Measurements from ENCODE around the gene ZNF543.
A peak's percentile ranks its signal among the peaks of the same experiment; 100 is the strongest.
"Not testable (repeated sequence)": the region's sequence is repeated elsewhere in the genome, so short reads cannot be mapped to it uniquely, and the experiment has no call there.

The ZNF543 gene

GRCh38 chr19:57350877-57351805 lies 30.9 kb downstream of the ZNF543 start, which contains the start of gene ZNF304:
TSS of gene ZNF304 (plus strand) at chr19:57351271. CDS start at chr19:57351665, 394 bp downstream.
- H3K4me3 Mint-ChIP-seq, result peak within 1 kb of the TSS; percentile 89
- H3K36me3 Mint-ChIP-seq, result peaks cover 56% of the 10 kb centered on the region
- peak within 1 kb of the TSS; percentile 92 for H3K27ac Mint-ChIP-seq
- H3K27me3 Mint-ChIP-seq, result no peaks in the 10 kb centered on the region
- peaks cover 47% of the 10 kb centered on the region for H3K9me3 Mint-ChIP-seq
- CTCF ChIA-PET, result interaction anchor here (0.8 kb wide), 1 partner anchor 958 kb away, joined by 4 read pairs; no protein-coding TSS in a partner anchor
- peaks cover 34% of the 10 kb centered on the region for H3K4me1 Mint-ChIP-seq
- DNase-seq, result peak; percentile 94

DNA sequence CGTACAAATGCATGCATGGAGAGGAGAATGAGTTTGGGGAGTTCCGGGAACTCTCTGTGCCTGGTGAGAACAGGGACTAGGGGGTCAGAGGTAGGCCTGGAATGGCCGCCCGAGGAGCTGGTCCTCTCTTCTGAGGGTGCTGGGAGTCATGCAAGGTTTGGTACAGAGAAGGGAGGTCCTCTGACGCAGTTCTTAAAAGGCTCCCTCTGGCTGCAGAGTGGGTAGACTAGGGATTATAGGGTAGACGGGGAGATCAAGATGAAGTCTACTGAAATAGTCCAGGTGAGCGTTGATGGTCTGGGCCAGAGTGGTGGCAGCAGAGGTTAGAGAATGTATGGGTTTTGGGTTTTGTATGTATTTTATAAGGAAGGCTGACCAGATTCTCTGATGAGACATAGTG lies 31.6 kb downstream of the ZNF543 start:
- Mint-ChIP-seq H3K4me1 (peaks cover 34% of the 10 kb centered on the region), H3K9me3 (peaks cover 53% of the 10 kb centered on the region), H3K27ac (peak overlapping the region; percentile 92), H3K4me3 (peak overlapping the region; percentile 89), H3K27me3 (no peaks in the 10 kb centered on the region), H3K36me3 (peaks cover 64% of the 10 kb centered on the region)
- no peak for DNase-seq
- CTCF ChIA-PET, result no interaction called here

GRCh38 chr19:57355916-57356315 lies 35.6 kb downstream of the ZNF543 start:
- peaks cover 28% of the 10 kb centered on the region for H3K4me1 Mint-ChIP-seq
- no peak for DNase-seq
- CTCF ChIA-PET, result no interaction called here
- H3K9me3 Mint-ChIP-seq, result peaks cover 77% of the 10 kb centered on the region
- H3K4me3 Mint-ChIP-seq, result no peak overlapping the region
- H3K27me3 Mint-ChIP-seq, result no peaks in the 10 kb centered on the region
- H3K36me3 Mint-ChIP-seq, result peaks cover 86% of the 10 kb centered on the region
- peak overlapping the region; percentile 14 for H3K27ac Mint-ChIP-seq

DNA sequence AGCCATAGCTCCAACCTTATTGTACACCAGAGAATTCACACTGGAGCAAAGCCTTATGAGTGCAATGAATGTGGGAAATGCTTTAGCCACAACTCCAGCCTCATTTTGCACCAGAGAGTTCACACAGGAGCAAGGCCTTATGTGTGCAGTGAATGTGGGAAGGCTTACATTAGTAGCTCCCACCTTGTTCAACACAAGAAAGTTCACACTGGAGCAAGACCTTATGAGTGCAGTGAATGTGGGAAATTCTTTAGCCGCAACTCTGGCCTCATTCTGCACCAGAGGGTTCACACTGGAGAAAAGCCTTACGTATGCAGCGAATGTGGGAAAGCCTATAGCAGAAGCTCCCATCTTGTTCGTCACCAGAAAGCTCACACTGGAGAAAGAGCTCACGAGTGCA lies 37.1 kb downstream of the ZNF543 start:
- H3K36me3 Mint-ChIP-seq, result peaks cover 77% of the 10 kb centered on the region
- DNase-seq, result no peak
- H3K9me3 Mint-ChIP-seq, result peaks cover 76% of the 10 kb centered on the region
- no peak overlapping the region for H3K4me3 Mint-ChIP-seq
- CTCF ChIA-PET, result no interaction called here
- no peak overlapping the region for H3K27ac Mint-ChIP-seq
- peaks cover 13% of the 10 kb centered on the region for H3K4me1 Mint-ChIP-seq
- no peaks in the 10 kb centered on the region for H3K27me3 Mint-ChIP-seq

GRCh38 chr19:57359300-57359699 lies 39.0 kb downstream of the ZNF543 start:
- CTCF ChIA-PET, result no interaction called here
- Mint-ChIP-seq H3K27ac (no peak overlapping the region), H3K9me3 (peaks cover 72% of the 10 kb centered on the region), H3K4me3 (no peak overlapping the region), H3K36me3 (peaks cover 70% of the 10 kb centered on the region), H3K27me3 (peaks cover 4% of the 10 kb centered on the region), H3K4me1 (peaks cover 16% of the 10 kb centered on the region)
- DNase-seq, result no peak

DNA sequence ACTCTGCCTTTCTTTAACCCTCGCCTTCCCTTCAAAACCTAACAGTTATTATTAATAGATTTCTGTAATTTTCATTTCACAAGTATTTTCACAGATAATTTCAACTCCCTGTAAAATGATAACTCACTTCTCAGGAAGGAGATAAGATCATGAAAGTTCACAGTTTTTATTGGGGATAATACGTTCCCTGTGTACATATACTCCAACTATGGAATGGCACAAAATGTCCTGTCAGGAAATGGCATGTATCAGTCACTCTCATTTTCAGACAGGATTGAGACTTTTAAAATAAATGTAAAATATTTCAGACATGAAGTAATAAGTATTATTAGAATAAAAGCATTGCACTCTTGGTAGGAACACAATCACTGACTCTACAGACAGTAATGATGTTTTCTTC lies 42.1 kb downstream of the ZNF543 start:
- H3K27me3 Mint-ChIP-seq, result peaks cover 4% of the 10 kb centered on the region
- H3K4me3 Mint-ChIP-seq, result peak overlapping the region; percentile 93
- CTCF ChIA-PET, result no interaction called here

GRCh38 chr19:57362997-57363687 lies 42.9 kb downstream of the ZNF543 start, which contains the start of the genes TRAPPC2B and ZNF547:
TSS of gene TRAPPC2B (plus strand) at chr19:57363551. CDS start at chr19:57364834, 1,283 bp downstream.
TSS of gene ZNF547 (plus strand) at chr19:57363551. CDS start at chr19:57368556, 5,005 bp downstream.
- CTCF ChIA-PET, result no interaction called here
- peak within 1 kb of the TSS; percentile 93 for H3K4me3 Mint-ChIP-seq
- H3K36me3 Mint-ChIP-seq, result peaks cover 49% of the 10 kb centered on the region
- H3K4me1 Mint-ChIP-seq, result peaks cover 19% of the 10 kb centered on the region
- peaks cover 51% of the 10 kb centered on the region for H3K9me3 Mint-ChIP-seq
- peak; percentile 99 for DNase-seq
- H3K27ac Mint-ChIP-seq, result peak within 1 kb of the TSS; percentile 96
- H3K27me3 Mint-ChIP-seq, result peaks cover 4% of the 10 kb centered on the region

More for the DNA sequence above, 42.1 kb downstream of the ZNF543 start:
- Mint-ChIP-seq H3K36me3 (peaks cover 52% of the 10 kb centered on the region), H3K9me3 (peaks cover 52% of the 10 kb centered on the region), H3K27ac (peak overlapping the region; percentile 96), H3K4me1 (peaks cover 19% of the 10 kb centered on the region)
- DNase-seq, result no peak

DNA sequence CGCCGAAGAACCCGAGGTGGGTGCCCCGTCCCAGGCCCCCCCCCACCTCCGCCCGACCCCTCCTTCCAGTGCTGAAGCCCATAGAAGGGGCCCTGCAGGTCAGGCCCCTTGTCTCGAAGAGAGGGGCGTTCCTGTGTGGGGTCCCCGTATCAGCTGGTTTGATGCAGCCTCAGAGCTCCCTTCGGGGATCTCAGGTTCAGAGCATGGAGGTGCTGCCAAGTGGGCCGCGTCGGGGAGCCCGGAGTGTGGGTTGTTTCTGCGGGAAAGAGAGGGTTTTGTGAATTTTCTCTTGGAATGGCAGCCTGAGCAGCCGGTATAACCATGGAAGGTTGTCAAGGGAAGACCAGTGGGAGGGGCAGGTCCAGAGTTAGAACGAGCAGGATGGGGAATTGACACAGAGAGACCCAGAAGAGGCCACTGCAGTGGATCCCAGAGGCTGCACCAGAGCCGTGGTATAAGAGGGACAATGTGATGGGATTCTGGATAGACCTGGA lies 43.5 kb downstream of the ZNF543 start:
- H3K27me3 Mint-ChIP-seq, result peaks cover 4% of the 10 kb centered on the region
- CTCF ChIA-PET, result no interaction called here
- H3K36me3 Mint-ChIP-seq, result peaks cover 47% of the 10 kb centered on the region
- H3K9me3 Mint-ChIP-seq, result peaks cover 52% of the 10 kb centered on the region
- peak overlapping the region; percentile 93 for H3K4me3 Mint-ChIP-seq
- H3K4me1 Mint-ChIP-seq, result peaks cover 19% of the 10 kb centered on the region
- peak overlapping the region; percentile 96 for H3K27ac Mint-ChIP-seq
- no peak for DNase-seq

GRCh38 chr19:57366776-57367175 lies 46.5 kb downstream of the ZNF543 start:
- Mint-ChIP-seq H3K4me1 (peaks cover 19% of the 10 kb centered on the region), H3K9me3 (peaks cover 50% of the 10 kb centered on the region), H3K27me3 (peaks cover 4% of the 10 kb centered on the region), H3K27ac (no peak overlapping the region), H3K4me3 (no peak overlapping the region), H3K36me3 (peaks cover 57% of the 10 kb centered on the region)
- CTCF ChIA-PET, result no interaction called here
- DNase-seq, result no peak

GRCh38 chr19:57374179-57374578 lies 53.9 kb downstream of the ZNF543 start:
- Mint-ChIP-seq H3K27ac (no peak overlapping the region), H3K36me3 (peaks cover 79% of the 10 kb centered on the region), H3K9me3 (peaks cover 75% of the 10 kb centered on the region), H3K27me3 (no peaks in the 10 kb centered on the region), H3K4me3 (no peak overlapping the region), H3K4me1 (no peaks in the 10 kb centered on the region)
- no peak for DNase-seq
- CTCF ChIA-PET, result no interaction called here

DNA sequence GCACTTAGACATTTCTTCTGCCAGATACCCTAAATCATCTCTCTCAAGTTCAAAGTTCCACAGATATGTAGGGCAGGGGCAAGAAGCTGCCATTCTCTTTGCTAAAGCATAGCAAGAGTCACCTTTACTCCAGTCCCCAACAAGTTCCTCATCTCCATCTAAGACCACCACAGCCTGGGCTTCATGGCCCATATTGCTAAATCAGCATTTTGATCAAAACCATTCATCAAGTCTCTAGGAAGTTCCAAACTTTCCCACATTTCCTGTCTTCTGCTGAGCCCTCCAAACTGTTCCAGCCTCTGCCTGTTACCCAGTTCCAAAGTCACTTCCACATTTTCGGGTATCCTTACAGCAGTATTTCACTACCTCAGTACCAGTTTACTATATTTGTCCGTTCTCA lies 54.4 kb downstream of the ZNF543 start:
- CTCF ChIA-PET, H3K27me3 Mint-ChIP-seq, H3K27ac Mint-ChIP-seq, DNase-seq, H3K4me3 Mint-ChIP-seq, H3K4me1 Mint-ChIP-seq: not testable (repeated sequence)
- Mint-ChIP-seq H3K36me3 (peaks cover 76% of the 10 kb centered on the region), H3K9me3 (peaks cover 76% of the 10 kb centered on the region)

GRCh38 chr19:57376151-57376550 lies 55.9 kb downstream of the ZNF543 start:
- CTCF ChIA-PET, result no interaction called here
- no peak overlapping the region for H3K4me3 Mint-ChIP-seq
- H3K27ac Mint-ChIP-seq, result no peak overlapping the region
- H3K27me3 Mint-ChIP-seq, result no peaks in the 10 kb centered on the region
- no peaks in the 10 kb centered on the region for H3K4me1 Mint-ChIP-seq
- DNase-seq, result no peak
- H3K36me3 Mint-ChIP-seq, result peaks cover 66% of the 10 kb centered on the region
- H3K9me3 Mint-ChIP-seq, result peaks cover 78% of the 10 kb centered on the region

- no peak overlapping the region for H3K27ac Mint-ChIP-seq
- H3K4me1 Mint-ChIP-seq, result no peaks in the 10 kb centered on the region
- no peaks in the 10 kb centered on the region for H3K27me3 Mint-ChIP-seq
- H3K4me3 Mint-ChIP-seq, result no peak overlapping the region
- CTCF ChIA-PET, result no interaction called here
- no peak for DNase-seq
- peaks cover 53% of the 10 kb centered on the region for H3K36me3 Mint-ChIP-seq
- peaks cover 71% of the 10 kb centered on the region for H3K9me3 Mint-ChIP-seq
These were observed 57.4 kb downstream of the ZNF543 start for GRCh38 chr19:57377498-57378146.
